ENCODE results near the gene TET3.

TET3 gene

DNA sequence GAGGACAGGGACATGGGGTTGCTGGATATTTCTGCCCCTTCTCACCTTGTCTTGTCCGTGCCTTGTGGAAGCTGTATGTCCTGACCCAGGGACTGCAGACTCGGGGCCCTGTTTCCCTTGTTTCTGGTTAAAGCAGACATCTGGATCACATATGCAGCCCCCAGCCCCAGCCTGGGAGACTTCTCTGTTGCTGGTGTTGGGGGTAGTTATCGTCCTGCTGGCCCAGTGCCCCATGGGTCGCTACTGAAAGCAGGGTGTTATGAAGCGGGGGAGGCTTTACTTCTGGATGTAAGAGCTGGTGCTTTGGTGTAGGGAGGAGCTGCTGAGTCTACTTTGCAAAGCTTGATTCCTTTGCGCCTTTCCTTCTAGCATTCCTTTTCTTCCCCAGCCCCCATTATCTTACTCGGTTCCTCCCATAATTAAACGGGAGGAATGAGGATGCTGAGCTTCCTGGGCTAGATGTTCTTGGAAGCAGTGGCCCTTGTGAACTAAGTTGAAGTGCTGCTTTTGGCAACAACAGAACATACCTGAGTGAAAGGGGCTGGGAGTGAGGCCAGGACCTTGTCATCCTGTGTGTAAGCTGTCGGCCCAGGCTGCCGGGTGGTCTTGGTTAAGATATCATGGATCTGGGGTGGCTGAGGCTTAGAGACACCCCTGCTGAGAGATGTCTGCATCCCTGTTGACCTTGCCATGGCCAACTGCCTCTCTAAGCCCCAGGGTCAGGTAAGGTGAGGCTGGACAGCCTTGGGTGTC lies 3.4 kb downstream of the TET3 start:
- no peak for DNase-seq

DNA sequence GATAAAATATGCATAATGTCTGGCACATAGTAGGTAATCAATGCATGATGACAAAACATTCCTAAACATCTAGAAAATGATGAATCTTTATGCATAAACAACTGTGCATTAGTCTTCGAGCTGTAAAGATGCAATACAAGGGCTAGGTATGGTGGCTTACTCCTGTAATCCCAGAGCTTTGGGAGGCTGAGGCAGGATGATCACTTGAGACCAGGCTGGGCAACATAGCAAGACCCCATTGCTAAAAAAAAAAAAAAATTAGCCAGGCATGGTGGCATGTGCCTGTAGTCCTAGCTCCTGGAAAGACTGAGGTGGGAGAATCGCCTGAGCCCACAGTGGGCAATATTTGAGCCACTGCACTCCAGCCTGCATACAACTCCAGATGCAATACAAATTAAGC lies 5.3 kb downstream of the TET3 start:
- no peak for DNase-seq

DNA sequence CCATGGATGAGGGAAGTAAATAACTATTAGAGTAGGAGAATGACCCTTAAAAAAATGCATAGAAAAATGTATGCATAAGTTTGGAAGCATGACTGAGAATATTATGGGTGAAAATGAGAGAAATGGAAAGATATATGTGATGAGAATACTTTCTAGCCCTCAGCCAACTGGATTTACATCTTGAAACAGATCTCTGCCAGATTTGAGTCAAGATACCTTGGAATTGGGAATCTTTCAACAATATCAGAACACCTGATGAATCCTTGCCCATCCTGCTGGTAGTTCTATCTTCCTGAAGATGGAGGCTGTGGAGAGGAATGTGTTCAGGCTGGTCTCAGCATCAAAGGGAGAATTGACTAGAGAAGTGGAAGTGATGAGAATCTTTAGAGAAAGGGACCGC lies 5.8 kb downstream of the TET3 start:
- DNase-seq: no peak

DNA sequence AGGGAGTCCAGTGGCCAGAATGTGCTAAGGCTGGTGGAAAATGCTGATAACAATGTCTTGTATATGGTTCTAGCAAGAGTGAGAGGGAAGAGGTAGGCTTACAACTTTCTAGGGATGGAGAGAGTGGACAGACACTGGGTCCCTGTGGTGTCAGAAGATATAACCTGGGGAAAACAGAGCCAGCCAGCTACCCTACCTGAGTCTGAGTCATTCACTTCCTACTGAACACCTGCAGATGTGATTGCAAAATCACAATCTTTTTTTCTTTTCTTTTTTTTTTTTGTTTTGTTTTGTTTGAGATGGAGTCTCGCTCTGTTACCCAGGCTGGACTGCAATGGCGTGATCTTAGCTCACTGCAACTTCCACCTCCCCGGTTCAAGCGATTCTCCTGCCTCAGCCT lies 7.3 kb downstream of the TET3 start:
- DNase-seq: no peak

DNA sequence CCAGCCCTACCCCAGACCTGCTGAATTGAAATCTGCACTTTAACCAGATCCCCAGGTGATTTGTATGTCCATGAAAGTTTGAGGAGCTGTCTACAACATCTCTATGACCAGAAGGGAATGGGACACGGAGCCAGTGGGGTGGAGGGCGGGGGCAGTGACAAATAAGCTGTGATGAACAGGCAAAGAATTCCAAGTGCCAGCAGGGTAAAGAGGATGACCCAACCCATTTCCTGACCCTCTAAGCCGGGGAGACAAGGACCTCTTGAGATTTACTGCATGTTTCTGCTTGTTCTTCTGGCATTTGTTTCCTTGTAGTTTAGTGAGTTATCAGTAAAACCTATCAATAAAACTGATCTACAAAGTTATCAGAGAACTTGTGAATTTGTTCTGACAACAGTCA lies 8.7 kb downstream of the TET3 start:
- DNase-seq: no peak

DNA sequence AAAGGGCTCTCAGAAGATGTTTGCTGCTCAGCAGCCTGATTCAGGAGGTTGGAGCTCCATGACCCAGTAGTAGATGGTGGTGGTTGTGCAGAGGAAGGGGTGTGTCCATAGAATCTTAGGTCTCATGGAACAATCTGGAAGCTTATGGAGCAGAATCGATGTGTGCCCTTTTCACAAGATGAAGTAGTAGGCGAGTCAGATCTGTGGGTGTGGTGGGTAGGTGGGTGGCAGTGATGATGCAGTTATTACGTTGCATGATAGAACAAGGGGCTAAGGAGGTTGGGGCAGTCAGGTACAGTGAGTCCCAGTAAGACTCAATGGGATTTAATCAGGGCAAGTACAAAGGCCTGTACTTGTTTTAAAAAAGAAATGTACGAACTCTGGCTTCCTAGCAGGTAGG lies 9.1 kb downstream of the TET3 start:
- DNase-seq: no peak

DNA sequence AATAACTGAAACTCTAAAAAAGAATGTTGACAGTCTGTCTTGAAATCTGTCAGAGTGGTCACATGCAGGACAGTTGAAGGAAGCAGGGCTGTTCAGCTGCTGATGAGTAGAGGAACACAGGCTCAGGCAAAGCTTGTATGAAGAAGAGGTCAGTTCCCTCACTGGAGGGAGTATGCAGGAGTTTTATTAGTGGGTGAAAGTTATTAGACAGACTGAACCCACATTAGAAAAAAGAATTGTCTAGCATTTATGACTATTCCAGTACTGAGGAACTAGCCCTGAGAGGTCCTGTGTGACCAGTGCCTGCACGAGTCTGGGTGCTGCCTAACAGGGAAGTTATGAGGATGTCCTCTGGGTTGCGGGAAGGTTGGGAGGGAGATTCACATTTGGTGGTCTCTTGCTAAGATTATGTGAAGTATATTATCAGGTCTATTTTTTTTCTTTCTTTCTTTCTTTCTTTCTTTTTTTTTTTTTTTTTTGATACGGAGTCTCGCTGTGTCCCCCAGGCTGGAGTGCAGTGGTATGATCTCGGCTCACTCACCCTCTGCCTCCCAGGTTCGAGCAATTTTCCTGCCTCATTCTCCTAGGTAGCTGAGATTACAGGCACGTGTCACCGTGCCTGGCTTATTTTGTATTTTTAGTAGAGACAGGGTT lies 9.6 kb downstream of the TET3 start:
- DNase-seq: no peak

DNA sequence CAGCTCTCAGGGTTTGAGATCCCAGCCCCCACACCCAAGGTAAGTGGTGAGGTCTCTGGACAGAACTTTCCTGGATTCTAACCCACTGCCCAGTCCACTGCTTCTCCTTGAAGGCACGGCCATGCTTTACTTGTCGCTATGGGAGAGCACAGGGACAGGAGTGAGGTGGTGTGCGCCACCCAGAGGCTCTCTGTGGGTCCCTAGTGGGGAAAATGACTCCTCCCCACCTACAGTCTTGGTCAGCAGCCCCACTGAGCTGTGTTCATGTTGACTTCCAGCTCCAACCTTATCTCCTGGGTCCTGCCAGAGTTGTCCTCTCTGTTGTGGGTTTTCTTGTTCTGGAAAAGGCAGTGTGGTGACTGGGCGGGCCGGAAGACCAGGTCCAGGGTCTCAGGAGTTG lies 11.1 kb downstream of the TET3 start:
- DNase-seq: no peak

DNA sequence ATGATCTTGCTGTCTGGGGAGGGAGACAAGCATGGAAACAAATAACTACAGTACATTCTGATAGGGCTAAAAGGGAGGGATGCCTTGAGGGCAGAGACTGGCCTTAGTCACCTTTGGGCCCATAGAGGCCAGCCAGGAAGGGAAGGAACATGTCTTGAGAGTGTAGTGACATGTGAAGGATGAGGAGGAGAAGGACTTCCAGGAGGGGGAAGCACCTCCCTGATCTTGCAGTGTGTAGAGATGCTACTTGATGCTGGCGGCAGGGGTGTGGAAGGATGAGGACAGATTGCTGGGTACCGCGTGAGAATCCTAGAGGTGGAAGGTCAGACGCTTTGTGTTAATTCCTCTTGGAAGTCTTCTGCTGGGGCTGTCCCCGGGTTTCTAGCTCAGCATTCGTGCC lies 13.1 kb downstream of the TET3 start:
- no peak for DNase-seq

DNA sequence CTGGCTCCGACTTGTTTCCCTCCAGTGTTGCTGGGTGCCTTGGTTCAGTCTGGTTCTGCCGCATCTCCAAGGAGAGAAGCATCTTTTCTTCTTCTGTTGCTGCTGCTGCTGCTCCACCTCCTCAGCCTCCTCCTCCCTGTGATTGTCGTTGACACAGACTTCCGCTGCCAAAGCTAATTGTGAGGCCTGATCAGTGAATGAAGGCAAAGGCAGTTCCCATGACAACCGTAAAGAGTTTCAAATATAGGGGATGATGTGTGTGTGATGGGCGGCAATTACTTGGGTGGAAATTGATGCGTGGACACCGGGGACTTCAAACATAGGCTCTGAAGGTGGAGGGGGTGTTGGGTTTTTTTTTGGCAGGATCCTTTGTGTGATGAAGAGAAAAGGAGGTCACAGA lies 13.7 kb downstream of the TET3 start:
- DNase-seq: no peak

DNA sequence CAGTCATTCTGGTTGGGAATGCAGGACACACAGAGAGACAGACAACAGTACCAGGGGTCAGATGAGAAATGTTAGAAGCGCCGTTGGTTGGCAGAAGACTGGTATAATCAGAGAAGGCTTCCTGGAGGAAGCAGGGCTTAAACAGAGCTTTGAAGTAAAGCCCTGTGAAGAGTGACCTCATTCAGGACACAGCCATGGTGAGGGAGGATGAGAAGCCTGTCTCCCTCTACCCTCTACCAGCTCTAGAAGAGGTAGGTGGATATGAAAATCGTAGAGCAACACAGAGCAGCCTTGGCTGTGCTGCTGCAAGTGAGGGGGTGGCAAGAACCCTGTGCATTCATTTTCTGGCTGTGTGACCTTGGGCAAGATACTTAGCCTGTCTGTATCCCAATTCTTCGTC lies 14.2 kb downstream of the TET3 start:
- DNase-seq: no peak

DNA sequence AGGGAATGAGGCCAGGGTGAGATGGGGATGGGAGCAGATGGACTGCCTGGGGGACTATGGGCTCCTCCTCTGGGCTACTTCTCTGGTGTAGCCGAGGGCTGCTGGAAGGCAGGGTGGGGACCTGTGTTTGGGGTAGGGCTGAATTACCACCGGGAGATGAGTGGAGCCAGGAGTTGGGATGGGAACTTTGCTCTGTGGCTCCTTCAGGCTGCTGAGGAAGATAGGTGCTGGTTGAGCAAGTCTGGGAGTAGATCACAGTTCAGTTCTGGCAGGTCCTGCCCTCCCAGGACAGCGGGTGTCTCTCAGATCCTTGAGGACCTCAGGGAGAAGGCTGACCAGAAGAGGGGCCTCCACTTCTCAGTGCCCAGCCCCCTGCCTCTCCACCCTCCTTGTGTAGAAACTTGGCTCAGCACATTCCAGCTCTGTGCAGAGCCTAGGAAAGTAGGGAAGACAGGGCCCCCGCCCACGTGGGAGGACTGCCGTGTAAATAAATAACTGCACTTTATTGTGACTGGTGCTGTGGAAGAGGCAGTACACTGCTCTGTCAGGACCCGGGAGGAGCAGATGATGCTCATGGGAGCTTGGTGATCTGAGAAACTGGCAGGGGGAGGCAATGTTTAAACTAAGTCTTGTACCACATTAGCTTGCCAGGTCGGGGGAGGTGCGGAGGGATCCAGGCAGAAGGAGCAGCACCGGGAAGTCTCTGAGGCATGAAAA lies 15.3 kb downstream of the TET3 start:
- DNase-seq: no peak

DNA sequence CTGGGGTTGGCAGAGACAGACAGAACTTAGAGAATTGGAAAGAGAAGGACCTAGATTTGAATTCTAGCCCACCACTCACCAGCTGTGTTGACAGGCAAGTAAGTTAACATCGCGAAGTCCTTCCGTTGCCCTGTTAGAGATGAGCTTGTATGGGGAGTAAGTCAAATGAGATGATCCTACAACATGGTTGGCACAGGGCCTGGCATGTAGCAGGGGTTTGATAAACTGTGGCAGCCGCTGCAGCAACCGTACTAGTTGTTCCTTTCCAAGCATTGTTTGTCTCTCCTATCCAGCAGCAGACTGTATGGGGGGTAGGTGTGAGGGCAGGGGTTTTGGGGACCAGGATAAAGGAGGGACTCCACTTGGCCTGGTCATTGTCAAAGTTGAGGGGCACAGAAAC lies 16.0 kb downstream of the TET3 start:
- DNase-seq: no peak

DNA sequence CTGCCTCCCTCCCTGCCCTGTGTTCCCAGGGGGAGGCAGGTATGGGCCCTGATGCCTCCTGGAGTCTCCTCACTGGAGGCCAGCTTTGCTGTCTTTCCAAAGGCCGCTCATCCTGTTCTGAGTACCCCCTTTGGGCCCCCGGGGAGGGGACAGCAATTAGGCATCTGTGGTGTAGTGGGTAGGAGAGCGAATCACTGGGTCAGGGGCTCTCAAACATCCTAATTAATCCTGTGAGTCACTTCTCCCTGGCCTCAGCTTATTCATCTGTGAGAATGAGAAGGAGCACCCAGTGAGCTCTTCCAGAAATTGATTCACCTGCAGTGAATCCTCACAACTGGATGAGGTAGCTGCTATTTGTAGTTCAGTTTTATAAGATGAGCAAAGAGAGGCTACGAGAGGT lies 16.4 kb downstream of the TET3 start:
- no peak for DNase-seq

DNA sequence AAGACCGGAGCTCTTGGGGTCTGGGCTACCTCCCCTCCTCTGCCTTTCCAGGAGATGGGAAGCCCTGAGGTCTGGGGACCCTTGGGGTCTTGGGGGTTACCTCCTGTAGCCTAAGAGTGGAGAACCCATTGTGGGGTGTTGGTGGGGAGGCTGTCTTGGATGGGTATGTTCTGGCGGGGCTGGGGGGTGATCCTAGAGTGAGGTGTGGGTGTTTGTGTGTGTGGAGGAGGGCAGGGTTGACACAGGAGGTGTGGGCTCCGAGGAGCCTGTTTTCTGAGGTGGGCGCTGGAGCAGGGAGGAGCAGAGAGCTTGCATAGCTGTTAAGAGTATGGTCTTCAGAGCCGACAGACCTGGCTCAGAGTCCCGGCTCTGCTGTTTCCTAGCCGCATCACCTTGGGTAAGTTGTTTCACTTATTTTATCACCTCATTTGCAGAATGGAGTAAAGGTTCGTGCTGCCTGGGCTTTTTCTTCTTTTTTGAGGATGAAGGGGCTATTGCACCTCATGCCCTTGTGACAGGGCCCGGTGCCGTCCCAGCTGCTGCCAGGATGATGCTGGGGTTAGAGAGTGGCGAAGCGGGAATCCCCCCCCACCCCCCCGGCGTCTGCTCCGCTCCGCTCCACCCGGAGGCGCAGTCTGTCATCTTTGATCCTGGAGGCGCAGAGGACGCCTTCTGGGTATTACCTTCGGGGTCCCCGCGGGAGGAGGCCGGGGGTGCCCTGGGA lies 17.2 kb downstream of the TET3 start:
- DNase-seq: no peak

DNA sequence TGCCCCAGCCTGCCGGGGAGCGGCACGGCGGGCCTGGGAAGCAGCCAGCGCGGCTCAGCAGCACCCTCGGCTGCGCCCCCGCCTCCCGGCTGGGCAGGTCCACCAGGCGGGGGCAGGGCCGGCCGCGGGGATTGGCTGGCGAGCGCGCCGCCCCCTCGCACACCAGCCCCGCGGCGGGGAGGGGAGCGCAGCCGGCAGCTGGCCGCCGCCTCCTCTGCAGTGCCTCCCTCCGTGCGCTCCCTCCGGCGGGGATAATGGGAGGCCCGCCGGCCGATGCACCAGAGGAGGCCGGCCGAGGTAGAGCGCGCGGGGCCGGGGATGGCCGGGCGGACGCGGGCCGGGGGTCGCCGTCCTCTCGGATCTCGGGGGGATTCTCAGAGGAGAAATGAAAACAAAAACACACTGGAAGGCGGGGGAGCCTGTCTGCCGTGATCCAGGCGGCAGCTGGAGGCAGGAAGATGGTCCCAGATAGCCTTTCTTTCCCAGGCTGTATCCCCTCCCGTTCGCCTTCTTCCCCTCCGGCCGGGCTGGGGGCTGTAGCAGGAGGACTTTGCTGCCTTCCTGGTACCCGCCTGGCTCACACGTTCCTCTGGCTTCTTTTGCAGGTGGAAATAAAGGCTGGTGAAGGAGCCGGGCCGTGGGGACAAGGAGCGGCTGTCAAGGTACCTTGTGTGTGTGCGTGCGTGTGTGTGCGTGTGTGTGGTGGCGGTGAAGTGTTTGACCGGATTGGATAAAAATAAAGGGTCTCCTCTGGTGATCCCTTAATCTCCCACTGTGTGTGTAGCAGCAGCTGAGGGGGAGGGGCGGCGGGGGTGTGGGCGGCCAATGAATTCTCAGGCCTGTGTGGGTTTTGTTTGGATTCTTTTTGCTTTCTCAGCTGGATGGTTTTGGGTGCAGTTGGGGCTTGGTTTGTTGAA lies 18.1 kb downstream of the TET3 start:
- DNase-seq: no peak

DNA sequence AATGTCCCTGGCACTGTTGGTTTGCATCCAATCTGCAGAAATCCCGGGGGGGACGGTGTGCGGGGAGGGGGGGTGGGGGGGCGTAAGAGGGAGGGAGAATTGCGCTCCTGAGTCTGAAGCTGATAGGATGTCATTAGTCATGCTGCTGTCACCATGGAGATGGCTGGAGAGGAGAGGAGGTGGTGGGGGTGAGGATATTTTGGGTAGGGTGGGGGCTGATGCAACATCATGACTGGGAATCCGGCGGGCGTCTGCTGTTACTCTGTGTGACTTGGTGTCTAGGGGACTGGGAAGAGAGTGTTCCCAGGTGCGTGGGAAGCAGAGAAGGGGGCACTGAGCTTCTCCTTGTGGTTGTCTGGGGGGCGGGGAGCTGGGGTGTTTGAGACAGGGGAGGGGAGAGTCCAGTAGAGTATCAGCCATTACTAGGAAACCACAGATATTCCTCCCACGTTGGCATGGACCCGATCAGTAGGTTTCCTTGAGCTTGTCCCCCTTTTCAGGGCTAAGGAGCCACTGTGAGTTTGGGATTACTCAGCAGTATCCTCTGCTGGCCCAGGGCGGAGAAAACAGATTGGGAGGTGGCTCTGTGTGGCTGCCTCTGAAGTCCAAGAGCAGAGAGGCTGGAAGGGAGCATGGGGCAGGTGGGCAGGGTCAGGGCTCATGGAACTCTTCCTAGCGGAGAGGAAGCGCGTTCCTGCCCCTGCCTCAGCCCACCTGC lies 18.9 kb downstream of the TET3 start:
- DNase-seq: no peak

DNA sequence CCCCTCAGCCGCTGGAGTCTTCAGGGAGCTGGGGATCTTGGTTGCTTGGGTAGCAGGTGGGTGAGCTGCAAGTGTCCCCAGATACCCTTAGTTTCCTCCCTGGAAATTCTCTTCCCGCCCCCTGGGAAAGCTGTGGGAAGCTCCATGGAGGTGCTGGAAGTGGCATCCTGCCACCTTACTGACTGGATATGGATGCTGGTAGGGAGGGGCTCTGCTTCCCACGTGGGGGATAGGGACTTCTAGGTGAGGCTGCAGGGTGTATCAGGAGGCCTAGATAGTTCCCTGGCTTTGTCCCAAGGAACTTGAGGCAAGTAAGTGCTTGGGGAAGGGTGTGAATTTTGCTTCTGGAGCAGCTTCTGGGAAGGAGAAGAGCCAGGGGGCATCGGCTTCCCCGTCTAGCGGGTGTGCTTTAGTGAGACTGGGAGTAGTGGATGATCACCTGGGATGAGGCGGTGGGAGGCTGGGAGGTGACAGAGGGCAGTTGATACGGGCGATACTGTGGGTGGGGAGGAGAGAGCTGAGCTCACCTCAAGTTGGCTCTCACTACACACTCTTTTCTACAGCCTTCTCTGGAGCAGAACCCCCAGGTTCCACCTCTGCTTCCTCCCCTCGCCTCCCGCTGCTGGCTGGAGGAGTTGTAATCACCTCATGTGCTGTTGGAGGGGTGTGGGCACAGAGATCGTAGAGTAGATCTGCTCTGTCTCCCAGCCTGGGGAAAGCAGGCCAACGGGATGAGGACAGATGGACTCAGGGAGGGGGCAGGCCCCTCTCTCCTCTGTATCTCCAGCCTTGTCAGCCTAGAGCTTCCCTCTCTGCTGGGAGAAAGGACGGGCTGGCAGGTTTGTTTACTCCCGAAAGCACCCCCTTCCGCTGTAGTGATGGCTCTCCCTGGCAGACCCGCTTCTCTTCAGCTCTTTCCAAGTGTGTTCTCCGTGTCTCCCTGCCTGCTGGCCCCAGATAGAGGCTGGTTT lies 19.8 kb downstream of the TET3 start:
- no peak for DNase-seq

DNA sequence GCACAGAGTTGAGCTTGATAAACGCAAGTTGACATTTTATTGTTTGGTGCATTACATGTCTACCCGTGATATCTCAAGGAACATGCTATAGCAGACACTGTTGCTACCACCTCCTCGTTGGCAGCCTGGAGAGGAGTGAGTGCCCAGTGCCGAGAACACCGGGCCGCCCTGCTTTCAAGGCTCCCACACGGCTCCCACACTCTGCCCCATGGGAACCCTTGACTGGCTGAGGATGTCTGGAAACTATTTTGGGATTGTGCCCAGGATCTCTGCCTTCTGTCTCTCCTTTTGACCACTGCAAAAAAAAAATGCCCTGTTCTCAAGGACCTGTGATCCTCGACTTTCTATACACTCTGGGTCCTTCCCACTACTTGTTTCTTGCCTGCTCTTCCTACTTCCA lies 21.1 kb downstream of the TET3 start:
- no peak for DNase-seq

DNA sequence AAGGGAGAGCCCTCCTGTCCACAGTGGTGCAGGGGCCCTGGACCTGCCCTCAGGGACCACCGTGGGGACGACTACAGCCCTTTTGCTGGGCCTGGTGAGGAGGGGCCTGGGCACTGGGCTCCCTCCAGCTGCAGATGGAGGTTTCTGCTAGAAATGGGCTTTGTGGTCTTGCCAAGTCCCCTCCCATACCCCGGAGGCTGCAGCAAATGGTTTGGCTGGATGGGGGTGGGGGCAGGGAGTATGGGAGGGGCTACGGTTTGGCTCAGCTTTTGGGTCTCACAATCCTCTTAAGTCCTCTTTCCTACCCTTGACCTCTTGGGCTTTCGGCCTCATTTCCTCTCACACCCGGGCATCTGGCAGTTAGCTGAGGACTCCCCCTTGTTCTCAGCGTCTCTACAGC lies 21.7 kb downstream of the TET3 start:
- DNase-seq: no peak

DNA sequence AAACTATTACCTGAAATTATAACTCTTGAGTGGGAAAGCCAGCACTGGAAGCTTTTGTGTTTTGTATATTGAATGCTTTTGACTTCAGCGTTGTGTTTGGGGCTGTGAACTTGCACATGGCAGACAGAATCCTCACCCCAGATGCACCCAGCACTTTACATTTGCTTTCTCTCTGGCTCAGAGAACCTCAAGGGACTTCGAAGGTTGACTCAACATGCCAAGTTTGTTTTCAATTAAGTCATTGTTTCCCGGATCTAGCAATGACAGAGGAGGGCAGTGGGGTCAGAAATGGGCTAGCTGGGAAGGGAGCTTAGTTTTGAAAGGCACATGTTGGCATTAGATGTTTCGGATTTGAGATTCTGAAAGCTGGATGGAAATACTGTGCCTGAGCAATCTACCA lies 22.4 kb downstream of the TET3 start:
- no peak for DNase-seq

Data from GDM1 (cell line).